Measurements from ENCODE around the gene PADI3.

DNA sequence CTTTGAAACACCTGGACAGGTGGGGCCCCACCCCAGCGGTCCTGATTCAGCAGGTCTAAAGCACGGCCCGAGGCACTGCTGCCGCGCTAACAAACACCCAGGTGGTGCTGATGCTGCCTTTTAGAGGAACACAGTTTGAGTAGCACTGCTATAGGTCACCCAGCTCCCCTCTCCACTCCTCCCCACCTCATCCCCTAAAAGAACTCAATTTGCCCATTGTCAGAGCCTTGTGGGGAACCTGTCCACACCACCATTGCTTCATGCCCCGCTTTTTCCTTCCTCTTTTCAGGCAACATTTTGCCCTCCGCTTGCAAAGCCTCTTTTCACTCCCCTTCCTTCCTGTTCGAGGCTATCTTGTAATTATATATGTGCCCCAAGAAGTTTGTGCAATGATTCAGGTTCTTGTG, 32.9 kb downstream of the PADI3 start:
- TF ChIP-seq, protein P1, sequence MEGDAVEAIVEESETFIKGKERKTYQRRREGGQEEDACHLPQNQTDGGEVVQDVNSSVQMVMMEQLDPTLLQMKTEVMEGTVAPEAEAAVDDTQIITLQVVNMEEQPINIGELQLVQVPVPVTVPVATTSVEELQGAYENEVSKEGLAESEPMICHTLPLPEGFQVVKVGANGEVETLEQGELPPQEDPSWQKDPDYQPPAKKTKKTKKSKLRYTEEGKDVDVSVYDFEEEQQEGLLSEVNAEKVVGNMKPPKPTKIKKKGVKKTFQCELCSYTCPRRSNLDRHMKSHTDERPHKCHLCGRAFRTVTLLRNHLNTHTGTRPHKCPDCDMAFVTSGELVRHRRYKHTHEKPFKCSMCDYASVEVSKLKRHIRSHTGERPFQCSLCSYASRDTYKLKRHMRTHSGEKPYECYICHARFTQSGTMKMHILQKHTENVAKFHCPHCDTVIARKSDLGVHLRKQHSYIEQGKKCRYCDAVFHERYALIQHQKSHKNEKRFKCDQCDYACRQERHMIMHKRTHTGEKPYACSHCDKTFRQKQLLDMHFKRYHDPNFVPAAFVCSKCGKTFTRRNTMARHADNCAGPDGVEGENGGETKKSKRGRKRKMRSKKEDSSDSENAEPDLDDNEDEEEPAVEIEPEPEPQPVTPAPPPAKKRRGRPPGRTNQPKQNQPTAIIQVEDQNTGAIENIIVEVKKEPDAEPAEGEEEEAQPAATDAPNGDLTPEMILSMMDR (conservative IDR thresholded peaks at IDR 0.05 in 1 of 2, IDR thresholded peaks at IDR 0.05 in 1 of 2; ENCODE audit: low read depth in 1 of 2, low read length in 2 of 2), result no peak
- TF ChIP-seq EZH2 (IDR thresholded peaks at IDR 0.05; ENCODE audit: low read length, missing control alignments), result no peak
